ENCODE data around the gene CTSF.
"Not testable (repeated sequence)": the region's sequence is repeated elsewhere in the genome, so short reads cannot be mapped to it uniquely, and the experiment has no call there.

The CTSF gene

GRCh38 chr11:66556086-66556485, 12.3 kb downstream of the CTSF start:
- no peak for DNase-seq

GRCh38 chr11:66555416-66555815, 13.0 kb downstream of the CTSF start:
- DNase-seq: no peak

DNA sequence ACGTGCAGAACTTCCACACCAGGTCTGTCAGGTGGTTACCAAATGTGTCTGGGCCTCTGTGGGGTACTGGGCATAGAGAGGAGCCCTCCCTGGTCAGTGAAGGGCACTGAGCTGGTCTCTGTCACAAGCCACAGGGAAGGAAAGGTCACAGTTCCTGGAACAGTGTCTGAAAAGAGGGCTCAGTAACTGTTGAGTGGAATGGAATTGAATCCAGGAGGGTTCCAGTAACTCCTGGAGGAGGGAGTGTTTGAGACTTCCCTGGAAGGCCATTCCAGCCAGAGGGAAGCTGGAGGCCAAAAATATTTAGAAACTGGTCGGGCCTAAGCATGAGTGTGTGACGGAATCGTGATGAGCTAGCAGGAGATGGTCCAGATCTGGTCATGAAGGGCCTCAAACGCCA, 13.8 kb downstream of the CTSF start:
- DNase-seq: no peak

DNA sequence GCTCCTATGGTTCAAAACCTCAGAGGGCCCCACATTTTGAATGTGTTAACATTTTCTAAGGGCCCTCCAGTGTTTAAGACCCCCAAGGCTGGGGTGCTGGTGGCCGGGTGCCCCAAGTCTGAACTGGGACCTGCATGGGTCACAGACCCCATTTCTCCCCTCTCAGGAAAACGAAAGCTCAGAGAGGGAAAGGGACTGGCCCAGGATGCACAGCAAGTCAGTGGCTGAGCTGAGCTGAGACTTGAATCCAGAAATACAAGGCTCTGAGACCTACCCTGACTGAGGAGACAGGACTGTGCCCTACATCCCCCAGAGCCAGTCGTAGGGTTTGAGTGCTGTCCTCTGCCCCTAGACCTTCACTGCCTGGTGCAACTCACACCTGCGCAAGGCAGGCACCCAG, 17.5 kb downstream of the CTSF start:
- DNase-seq: no peak

GRCh38 chr11:66549696-66550095, 18.7 kb downstream of the CTSF start:
- DNase-seq: no peak

DNA sequence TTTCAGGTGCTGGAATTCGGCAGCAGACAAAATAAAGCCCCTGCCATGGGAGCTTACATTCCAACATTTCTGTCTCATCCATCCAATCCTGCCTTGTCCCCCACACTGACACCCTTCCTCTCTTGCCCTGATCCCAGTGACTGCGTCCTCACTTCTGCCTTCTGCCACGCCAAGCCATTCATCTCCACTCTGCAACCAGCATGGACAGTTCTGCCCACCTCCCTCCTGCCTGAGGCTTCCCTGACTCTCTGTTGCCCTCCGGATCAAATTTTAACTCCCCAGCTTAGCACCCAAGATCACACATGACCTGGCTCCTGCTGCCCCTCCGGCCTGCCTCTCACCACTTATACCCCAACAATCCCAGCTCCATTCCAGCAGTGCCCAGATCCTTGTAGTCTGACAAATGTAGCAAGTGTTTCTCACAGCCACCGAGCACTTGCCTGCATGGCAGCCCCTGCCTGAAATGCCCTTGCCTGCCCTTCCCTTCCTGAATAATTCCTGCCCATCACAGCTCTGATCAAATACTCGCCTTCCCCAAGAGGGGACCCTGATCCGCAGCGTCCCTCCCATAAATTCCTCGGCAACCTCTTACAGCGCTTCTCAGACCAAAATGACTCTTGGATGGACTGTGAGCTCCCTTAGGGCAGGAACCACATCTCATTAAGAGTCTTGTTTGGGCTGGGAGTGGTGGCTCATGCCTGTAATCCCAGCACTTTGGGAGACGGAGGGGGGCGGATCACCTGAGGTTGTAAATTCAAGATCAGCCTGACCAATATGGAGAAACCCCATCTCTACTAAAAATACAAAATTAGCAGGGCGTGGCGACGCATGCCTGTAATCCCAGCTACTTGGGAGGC, 19.4 kb downstream of the CTSF start:
- DNase-seq: no peak

DNA sequence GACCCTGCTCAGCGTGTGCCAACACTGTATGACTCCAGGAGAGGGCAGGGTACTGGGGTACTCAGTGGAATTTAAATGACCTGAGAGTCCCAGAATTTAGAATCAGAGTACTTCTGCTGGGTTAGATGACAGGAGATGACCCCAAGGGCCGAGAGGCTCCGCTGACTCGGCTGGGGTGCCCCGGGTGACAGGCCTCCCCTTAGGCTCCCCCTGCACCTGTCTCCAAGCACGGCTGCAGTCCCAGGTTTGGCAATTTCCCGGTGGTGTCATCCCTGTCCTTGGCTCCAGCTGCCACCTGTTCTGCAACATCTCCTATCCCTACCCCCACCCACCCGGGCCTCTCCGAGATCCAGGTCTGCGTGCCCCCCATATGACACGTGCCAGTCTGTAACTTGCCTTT, 20.4 kb downstream of the CTSF start:
- no peak for DNase-seq

- DNase-seq: no peak
Measured at GRCh38 chr11:66547662-66548009, 20.8 kb downstream of the CTSF start.

DNA sequence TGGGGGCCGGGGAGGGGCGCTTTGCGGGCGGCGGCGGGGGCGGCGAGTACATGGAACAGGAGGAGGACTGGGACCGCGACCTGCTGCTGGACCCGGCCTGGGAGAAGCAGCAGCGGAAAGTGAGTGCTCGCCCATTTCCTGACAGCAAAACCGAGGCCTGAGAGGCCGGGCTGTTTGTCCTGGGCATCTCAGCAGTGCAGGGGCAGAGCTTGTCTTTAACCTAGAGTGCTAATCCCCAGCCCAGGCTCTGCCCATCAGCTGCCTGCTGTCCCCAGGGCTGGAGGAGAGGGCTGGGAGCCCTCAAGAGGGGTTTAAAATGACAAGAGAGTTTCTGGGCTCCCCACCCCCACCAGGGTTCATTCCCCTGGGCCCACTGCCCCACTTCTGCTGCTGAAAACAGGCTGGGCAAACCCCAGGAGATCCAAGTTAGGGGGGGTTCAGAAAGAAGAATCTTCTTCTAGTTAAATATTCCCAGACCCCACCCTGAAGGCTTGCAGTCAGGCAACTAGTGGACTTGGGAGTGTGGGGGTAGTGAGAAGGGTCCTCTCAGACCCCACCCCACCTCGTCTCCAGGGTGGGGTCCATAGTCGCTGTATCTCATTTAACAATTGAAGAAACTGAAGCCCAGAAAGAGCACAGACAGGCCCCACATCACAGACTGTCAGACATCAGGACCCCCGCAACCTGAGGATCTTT, 21.3 kb downstream of the CTSF start:
- no peak for DNase-seq

GRCh38 chr11:66546368-66546965, 21.9 kb downstream of the CTSF start, which contains the start of gene ACTN3:
TSS of gene ACTN3 (plus strand) at chr11:66546903. CDS start at chr11:66546938, 35 bp downstream.
- DNase-seq: no peak

DNA sequence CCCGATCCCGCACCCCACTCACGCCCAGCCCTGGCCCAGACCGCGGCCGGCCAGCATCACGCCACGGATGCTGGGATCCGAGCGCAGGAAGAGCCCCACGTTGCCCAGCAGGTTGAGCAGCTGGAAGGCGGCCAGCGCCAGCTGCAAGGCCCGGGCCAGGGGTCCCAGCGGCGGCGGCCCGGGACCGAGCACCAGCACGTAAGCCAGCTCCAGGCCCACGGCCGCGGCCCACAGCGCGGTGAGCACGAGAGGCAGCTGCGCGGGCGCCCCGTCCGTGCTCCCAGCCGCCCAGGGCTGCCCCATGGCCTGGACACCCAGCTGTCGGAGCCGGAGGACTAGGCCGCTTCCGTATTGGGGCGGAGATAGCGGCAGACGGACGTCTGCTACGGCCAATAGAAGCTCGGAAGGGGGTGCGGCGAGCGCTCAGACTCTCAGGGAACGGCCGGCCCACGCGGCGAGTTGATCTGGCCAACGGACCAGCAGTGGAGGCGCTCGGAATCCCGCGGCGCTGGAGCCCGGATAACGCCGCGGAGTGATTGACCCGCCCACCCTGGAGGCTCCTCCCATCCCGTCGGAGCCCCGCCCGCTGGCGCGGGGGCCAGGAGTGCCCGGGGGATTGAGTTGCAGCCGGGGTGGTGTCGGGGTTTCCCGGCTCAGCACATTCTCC, 22.6 kb downstream of the CTSF start, which contains the start of gene ZDHHC24:
ZDHHC24 (minus strand) TSS at position 348 of the 667 bp plus-strand sequence; CDS start at position 303, 45 bp downstream.
- peak; percentile 58 to 86 (median 76) for DNase-seq

- DNase-seq: not testable (repeated sequence)
Measured at GRCh38 chr11:66544952-66545351, 23.5 kb downstream of the CTSF start.

DNA sequence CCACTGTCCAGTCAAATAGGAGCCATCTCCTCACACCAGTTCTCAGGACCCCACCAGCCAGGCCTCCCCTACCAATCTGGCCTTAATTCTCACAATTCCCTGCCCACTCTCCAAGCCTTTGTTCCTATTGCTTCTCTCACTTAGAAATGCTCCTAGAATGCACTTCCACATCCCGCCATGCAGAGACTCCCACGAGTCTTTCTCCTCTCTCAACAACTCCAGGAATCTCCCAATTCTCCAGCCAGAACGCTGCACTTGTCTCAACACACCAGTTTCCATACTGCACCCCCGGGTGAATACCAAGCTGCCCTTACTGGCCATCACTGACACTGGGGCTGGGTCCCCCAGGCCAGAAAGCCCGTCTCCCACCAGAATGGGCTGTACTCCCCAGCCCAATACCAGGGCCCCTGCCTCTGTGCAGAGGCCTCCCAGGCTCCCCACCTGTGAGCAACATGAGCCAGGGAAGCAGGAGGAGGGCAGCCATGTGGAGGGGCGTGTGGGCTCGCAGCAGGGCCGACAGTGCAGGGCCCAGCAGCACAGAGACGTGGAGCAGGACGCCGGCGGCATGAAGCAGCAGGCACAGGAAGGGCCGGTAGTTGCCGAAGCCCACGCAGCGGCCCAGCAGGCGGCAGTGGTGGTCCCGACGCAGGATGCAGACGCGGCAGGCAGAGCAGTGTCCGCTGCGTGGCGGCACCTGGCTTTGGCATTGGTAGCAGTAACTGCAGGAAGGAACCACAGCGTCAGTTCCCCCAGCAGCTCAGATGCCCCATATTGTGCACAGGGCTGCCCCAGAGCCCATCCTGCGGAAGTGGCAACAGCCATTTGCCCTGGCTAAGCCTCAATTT, 24.9 kb downstream of the CTSF start:
- peak in 5 of 6 experiments; percentile 27 to 55 (median 49) for DNase-seq

DNA sequence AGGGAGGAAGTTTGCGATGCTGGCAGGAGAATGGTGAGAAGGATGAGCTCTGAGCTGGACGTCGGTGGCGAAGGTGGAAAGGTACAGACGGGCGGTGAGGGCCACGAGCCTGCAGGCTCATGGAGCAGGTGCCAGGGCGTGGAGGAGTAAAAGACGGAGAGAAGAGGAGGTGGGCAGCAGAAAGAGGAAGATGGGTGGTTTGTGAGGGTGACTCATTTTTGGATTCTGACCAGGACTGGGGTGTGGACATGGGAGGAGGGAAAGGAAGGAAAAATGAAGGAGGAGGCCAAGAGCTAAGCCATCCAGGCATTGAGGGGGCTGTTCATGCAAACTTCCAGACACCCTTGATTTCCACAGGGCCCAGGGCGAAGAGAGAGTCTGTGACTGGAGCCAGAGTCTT, 26.0 kb downstream of the CTSF start:
- no peak for DNase-seq

GRCh38 chr11:66541892-66542291, 26.5 kb downstream of the CTSF start:
- DNase-seq: no peak

- not testable (repeated sequence) for DNase-seq
Measured at GRCh38 chr11:66540598-66540997, 27.8 kb downstream of the CTSF start.

GRCh38 chr11:66539870-66540213, 28.6 kb downstream of the CTSF start:
- DNase-seq: no peak

DNA sequence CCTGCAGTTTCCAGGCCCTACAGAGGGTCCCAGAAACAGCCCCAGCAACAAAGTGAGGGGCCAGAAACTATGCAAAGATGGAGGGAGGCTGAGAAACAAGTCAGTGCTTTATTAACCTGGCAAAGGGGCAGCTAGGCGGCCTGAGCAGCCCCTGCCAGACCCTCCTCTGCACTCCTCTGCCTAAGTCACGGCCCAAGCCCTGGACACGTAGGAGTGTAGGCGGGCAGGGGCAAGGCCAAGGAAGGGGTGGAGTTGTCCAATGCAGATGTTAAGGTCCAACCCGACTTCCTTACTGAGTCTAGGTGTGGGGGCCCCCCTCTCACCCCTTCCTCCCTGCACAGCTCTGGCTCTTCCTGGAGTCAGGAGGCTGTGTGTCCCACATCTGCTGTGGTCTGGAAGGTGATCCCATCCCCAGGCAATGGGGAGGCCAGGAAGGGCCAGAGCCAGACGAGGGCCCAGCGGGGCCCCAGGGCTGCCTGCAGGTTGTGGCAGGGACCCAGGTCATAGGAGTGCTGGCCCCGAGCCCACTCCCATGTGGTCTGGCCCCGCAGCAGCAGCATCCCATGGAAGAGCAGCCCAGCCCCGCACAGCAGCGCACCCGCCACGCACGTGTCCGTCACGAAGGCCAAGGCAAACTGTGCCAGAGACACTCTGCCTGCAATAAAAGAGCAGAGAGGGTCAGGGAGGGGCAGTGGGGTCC, 29.1 kb downstream of the CTSF start:
- no peak for DNase-seq

DNA sequence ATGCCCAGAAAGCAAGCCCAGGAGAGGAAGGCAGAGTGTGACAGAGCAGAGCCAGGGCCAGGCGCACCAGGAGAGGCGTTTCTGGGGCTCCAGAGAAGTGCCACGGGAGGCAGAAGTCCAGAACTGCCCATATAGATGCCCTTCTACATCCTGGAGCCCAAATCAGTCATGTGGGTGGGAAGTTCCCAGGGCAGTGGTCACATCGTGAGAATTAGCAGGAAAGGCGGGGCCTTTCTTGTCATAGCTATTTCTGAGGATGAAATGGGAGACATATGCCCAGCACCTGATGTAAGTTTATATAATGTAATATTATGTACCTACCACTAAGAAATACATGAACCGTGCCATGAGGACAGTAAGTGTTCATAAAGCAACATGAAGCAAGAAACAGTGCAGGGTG, 35.6 kb downstream of the CTSF start:
- DNase-seq: no peak

- DNase-seq: no peak
Measured at GRCh38 chr11:66531841-66532240, 36.6 kb downstream of the CTSF start.

DNA sequence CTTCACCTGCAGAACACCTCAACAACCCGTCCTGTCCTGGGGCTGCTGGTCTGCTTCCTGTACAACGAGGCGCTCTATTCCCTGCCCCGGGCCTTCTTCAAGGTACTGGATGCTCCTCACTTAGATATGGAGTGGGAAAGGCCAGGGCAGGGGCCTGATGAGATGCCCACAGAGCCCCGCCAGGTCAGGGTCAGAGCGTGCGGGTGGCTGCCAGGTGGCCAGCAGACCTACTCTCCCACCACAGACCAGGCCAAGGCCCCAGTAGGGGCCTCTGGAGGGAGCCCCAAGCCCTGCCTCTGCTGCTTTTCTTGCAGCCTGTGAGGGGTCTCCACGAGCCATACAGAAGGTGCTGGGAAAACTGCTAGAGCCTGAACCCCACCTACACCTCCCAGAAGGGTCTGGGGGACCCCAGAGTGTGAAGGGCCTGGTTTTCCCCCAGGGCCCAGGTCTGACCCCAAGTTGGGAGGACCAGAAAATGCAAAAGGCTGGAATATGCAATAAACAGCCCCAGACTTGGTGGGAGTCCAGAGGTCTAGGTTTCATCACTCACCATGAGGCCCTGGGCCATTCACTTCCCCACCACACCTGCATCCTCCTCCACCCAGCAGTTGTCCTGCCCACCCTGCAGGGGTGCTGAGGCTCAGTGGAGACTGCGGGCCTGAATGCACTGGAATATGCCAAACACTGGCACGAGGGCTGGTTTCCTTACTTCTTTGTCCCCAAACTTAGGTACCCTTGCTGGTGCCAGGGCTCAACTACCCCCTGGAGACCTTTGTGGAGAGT, 37.3 kb downstream of the CTSF start:
- no peak for DNase-seq
